Muscle layer of duodenum (tissue), 2 donors: Measurements from ENCODE around the gene HDAC4.

Experiments used
- H3K27ac ChIP-seq: one replicate; pipeline ENCODE4 v1.7.0; 2013; ENCODE audit warnings: mild to moderate bottlenecking, low read length
- H3K27me3 ChIP-seq: one replicate; pipeline ENCODE4 v1.7.0; 2013; ENCODE audit warnings: low read depth, mild to moderate bottlenecking, control low read depth, low read length
- H3K36me3 ChIP-seq, 2 donors: one replicate each; pipeline ENCODE4 v1.7.0; 2013; ENCODE audit warnings: low read length in 2 of 2, control low read depth in 1 of 2, mild to moderate bottlenecking in 1 of 2; ENCODE audit not compliant: insufficient read depth in 2 of 2, control insufficient read depth in 1 of 2
- H3K4me1 ChIP-seq, 2 donors: one replicate each; pipeline ENCODE4 v1.7.0; 2013; ENCODE audit warnings: low read length in 2 of 2, mild to moderate bottlenecking in 2 of 2, control low read depth in 1 of 2, moderate library complexity in 1 of 2; ENCODE audit not compliant: insufficient read depth in 2 of 2, control insufficient read depth in 1 of 2
- H3K4me3 ChIP-seq, 2 donors: one replicate each; pipeline ENCODE4 v1.7.0; 2013; ENCODE audit warnings: low read length in 2 of 2, low read depth in 1 of 2, mild to moderate bottlenecking in 1 of 2
- H3K9me3 ChIP-seq, 2 donors: one replicate each; pipeline ENCODE4 v1.7.0; 2013; ENCODE audit warnings: low read length in 2 of 2, control low read depth in 1 of 2, mild to moderate bottlenecking in 1 of 2; ENCODE audit not compliant: control insufficient read depth in 1 of 2
- donor health status: healthy.

HDAC4 gene

DNA sequence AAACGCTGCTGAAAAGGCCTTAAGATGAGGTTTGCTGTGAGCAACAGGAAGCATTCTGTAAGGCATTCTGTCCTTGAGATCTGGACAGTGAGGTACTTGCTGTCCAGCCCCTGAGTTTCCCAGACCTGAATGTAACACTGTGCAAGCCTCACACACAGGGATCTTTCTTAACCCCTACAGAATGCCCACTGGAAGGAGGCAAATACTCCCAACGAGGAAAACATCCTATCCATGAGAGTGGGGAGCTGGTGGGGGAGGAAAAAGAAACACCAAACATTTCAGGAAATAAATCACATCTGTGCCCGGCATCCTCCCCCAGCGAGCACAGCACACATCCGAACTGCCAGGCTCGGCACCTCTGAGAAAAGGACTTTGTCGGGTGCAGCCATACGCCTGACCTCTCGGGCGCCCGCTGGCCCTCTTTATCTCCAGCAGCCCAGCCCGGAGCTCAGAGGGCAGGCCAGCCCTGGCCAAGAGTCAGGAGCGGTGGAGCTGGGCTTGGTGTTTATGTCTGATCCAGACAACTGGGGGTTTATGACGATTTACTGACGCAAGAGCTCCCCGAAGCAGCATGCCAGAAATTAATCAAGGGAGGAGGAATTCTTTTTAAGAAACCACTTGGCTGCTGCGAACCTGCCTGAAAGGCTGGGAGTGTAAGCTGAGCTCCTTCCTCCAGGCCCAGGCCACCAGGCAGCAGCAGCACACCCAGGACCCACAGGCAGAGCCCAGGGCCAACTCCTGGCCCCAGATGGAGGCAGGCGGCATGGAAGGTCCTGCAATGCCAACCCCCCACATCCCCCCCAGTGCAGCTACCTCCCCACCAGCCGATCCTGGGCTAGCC lies 72.2 kb downstream of the HDAC4 start:
- H3K9me3 ChIP-seq = no peaks in the 10 kb centered on the region
- H3K27ac ChIP-seq = peak overlapping the region; percentile 78
- peak overlapping the region in 1 of 2 donors; percentile 41 for H3K4me3 ChIP-seq

GRCh38 chr2:239327536-239328350 lies 73.1 kb downstream of the HDAC4 start:
- Histone ChIP-seq H3K27me3 (no peaks in the 10 kb centered on the region), H3K36me3 (no peaks in the 10 kb centered on the region), H3K4me1 (peaks cover 31 to 64% of the 10 kb centered on the region in 2 donors), H3K4me3 (peak overlapping the region in 1 of 2 donors; percentile 41), H3K27ac (peak overlapping the region; percentile 78), H3K9me3 (no peaks in the 10 kb centered on the region)

More for the DNA sequence above, 72.2 kb downstream of the HDAC4 start:
- peaks cover 31 to 55% of the 10 kb centered on the region in 2 donors for H3K4me1 ChIP-seq
- no peaks in the 10 kb centered on the region for H3K36me3 ChIP-seq
- no peaks in the 10 kb centered on the region for H3K27me3 ChIP-seq

DNA sequence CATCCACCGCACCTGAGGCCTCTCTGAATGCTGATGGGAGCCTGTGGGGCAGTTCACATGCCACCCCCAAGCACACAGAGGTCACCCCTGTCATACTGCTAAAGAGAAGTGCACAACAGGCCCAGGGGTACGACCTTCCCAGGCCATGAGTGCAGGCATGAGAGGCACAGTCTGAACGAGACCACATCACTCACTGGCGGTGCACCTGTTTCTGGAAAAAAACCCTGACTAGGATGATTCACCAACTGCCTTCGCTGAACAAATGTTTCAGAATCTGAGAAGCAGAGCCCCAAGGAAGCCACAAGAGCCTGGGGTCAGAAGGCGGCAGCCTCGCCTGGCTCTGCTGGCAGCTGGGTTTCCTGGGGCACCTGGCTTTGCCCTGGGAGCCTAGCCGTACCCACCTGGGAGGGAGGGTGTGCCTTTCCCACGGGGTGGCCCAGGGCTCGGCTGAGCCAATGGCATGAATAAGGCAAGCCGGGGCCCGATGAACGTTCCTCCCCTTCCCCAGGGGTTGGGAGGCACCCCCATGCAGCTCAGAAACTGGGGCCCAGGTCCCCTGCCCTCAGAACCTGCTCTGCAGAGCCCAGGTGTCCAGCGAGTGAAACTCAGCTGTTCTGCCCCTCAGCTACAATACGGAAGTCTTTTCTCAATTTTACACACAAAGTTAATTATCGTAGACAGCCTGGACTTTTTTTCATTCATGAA lies 73.8 kb downstream of the HDAC4 start:
- Histone ChIP-seq H3K4me1 (peaks cover 31 to 67% of the 10 kb centered on the region in 2 donors), H3K36me3 (no peaks in the 10 kb centered on the region), H3K27ac (no peak overlapping the region), H3K4me3 (no peak overlapping the region), H3K9me3 (no peaks in the 10 kb centered on the region), H3K27me3 (no peaks in the 10 kb centered on the region)

DNA sequence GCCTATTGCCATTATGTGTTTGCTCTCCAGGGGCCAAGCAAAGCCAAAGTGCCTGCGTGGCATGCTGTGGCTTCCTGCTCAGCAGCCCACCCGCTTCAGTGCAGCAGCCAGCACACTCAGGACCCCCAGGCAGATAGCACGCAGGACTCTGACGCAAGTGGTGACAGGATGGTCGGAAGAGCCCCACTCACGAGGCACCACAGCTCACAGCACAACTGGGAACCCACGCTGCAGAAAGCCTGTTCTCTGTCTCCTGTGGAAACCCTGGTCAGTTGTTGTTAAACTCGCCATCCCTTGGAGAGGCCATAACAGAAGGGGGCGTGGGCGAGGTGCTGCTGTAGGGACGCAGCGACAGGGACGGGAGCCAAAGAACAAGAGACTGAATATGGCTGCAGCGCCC lies 76.4 kb downstream of the HDAC4 start:
- Histone ChIP-seq H3K36me3 (no peaks in the 10 kb centered on the region), H3K4me3 (no peak overlapping the region), H3K27ac (peak overlapping the region; percentile 23), H3K27me3 (no peaks in the 10 kb centered on the region), H3K4me1 (peaks cover 29 to 51% of the 10 kb centered on the region in 2 donors), H3K9me3 (no peaks in the 10 kb centered on the region)

GRCh38 chr2:239323447-239323846 lies 77.4 kb downstream of the HDAC4 start:
- H3K9me3 ChIP-seq = no peaks in the 10 kb centered on the region
- H3K27me3 ChIP-seq = no peaks in the 10 kb centered on the region
- H3K36me3 ChIP-seq = no peaks in the 10 kb centered on the region
- H3K4me3 ChIP-seq = no peak overlapping the region
- peaks cover 26 to 44% of the 10 kb centered on the region in 2 donors for H3K4me1 ChIP-seq
- no peak overlapping the region for H3K27ac ChIP-seq

- H3K4me3 ChIP-seq = no peak overlapping the region
- no peaks in the 10 kb centered on the region for H3K9me3 ChIP-seq
- no peak overlapping the region for H3K27ac ChIP-seq
Measured at GRCh38 chr2:239322416-239323086, 78.3 kb downstream of the HDAC4 start.

DNA sequence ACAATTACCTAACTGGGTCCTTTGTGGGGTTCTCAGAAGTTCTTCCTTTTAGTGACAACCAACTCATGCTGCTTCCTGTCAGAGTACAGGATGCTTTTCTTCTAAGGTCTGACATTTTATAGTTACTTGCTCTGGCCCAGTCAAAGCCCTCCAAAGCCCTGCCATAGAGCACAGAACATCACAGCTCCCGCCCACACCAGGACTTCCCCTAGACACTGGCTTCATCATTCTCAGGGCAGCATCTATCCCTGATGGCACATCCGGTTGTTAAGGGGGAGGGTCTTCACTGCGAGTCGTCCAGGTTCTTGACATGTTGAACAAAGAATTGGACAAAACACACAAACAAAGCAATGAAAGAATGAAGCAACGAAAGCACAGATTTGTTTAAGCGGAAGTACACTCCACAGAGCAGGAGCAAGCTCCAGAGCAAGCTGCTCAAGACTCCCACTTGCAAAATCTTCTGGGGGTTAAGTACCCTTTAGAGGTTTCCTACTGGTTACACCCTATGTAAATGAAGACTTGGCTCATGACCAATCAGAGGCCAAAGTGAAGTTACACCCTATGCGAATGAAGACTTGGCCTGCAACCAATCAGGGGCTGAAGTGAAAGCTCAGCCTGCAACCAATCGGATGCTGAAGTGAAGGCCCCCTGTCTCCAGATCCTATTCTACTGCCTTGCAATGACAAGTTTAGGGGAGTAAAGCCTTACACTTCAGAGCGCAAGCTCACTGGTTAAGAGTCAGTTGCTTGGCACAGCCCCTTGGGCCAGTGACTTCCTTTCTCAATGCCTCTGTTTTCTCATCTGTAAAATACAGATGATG lies 79.0 kb downstream of the HDAC4 start:
- Histone ChIP-seq H3K27me3 (no peaks in the 10 kb centered on the region), H3K4me1 (peaks cover 16 to 44% of the 10 kb centered on the region in 2 donors), H3K9me3 (no peaks in the 10 kb centered on the region), H3K4me3 (no peak overlapping the region), H3K27ac (no peak overlapping the region), H3K36me3 (no peaks in the 10 kb centered on the region)

More at GRCh38 chr2:239322416-239323086, 78.3 kb downstream of the HDAC4 start:
- peaks cover 19 to 43% of the 10 kb centered on the region in 2 donors for H3K4me1 ChIP-seq
- no peaks in the 10 kb centered on the region for H3K36me3 ChIP-seq
- H3K27me3 ChIP-seq = no peaks in the 10 kb centered on the region

- Histone ChIP-seq H3K36me3 (no peaks in the 10 kb centered on the region), H3K27me3 (no peaks in the 10 kb centered on the region), H3K4me1 (peaks cover 18 to 42% of the 10 kb centered on the region in 2 donors), H3K4me3 (peak overlapping the region; percentile 34 to 41), H3K27ac (peak overlapping the region; percentile 28), H3K9me3 (no peaks in the 10 kb centered on the region)
Measured at GRCh38 chr2:239318790-239319661, 81.8 kb downstream of the HDAC4 start.

- Histone ChIP-seq H3K27me3 (no peaks in the 10 kb centered on the region), H3K27ac (no peak overlapping the region), H3K9me3 (no peaks in the 10 kb centered on the region), H3K4me3 (no peak overlapping the region), H3K36me3 (no peaks in the 10 kb centered on the region), H3K4me1 (peaks cover 18 to 38% of the 10 kb centered on the region in 2 donors)
Measured at GRCh38 chr2:239318151-239318611, 82.6 kb downstream of the HDAC4 start.
